RPMI8226 (cell line): ENCODE measurements around the gene ERCC1.

Experiments used
- DNase-seq: peaks from one replicate; pipeline ENCODE4 v3.0.0-alpha.2; 2015

ERCC1 gene

DNA sequence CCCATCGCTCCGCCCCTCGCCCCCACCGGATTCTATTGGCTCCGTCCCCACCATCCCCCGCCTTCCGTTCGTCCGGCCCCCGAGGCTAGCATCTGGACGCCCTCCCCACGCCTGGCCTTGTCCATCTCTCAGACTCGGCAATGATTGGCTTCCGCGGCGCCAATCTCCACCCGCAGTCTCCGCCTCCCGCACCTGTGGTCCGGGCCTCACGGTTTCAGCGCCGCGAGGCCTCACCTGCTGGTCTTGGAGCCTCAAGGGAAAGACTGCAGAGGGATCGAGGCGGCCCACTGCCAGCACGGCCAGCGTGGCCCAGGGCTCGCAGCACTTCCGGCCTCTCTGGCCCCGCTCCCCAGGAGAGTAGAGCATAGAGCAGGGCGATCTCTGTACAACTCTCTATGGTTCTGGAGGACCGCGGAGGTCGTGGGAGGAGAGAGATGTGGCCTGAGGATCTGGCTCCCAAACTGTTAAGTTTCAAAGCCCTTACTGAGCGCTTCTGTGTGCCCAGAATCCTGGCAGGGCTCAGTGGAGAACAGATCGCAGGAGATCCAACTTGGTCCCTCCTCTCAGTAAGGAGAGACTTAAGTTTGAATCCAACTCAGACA lies at the start of gene ERCC1:
ERCC1 (minus strand) TSS at position 329 of the 602 bp plus-strand sequence. CDS start 543 bp downstream, outside the sequence.
- peak; percentile 98 for DNase-seq

DNA sequence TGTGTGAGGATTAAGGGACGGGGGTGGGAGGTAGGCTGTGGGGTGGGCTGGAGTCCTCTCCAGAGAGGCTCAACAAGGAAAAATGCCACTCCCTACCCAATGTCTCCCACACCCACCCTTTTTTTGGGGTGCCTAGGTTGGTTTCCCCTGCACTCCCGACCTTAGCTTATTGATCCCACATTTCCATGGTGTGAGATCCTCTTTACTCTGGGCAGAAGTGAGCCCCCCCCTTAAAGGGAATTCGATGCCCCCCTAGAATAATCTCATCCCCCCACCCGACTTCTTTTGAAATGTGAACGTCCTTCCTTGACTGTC lies 49.6 kb upstream of the ERCC1 start:
- no peak for DNase-seq

DNA sequence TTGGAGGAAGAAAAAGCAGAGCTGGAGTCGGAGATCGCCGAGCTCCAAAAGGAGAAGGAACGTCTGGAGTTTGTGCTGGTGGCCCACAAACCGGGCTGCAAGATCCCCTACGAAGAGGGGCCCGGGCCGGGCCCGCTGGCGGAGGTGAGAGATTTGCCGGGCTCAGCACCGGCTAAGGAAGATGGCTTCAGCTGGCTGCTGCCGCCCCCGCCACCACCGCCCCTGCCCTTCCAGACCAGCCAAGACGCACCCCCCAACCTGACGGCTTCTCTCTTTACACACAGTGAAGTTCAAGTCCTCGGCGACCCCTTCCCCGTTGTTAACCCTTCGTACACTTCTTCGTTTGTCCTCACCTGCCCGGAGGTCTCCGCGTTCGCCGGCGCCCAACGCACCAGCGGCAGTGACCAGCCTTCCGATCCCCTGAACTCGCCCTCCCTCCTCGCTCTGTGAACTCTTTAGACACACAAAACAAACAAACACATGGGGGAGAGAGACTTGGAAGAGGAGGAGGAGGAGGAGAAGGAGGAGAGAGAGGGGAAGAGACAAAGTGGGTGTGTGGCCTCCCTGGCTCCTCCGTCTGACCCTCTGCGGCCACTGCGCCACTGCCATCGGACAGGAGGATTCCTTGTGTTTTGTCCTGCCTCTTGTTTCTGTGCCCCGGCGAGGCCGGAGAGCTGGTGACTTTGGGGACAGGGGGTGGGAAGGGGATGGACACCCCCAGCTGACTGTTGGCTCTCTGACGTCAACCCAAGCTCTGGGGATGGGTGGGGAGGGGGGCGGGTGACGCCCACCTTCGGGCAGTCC lies 49.0 kb upstream of the ERCC1 start:
- DNase-seq = no peak

DNA sequence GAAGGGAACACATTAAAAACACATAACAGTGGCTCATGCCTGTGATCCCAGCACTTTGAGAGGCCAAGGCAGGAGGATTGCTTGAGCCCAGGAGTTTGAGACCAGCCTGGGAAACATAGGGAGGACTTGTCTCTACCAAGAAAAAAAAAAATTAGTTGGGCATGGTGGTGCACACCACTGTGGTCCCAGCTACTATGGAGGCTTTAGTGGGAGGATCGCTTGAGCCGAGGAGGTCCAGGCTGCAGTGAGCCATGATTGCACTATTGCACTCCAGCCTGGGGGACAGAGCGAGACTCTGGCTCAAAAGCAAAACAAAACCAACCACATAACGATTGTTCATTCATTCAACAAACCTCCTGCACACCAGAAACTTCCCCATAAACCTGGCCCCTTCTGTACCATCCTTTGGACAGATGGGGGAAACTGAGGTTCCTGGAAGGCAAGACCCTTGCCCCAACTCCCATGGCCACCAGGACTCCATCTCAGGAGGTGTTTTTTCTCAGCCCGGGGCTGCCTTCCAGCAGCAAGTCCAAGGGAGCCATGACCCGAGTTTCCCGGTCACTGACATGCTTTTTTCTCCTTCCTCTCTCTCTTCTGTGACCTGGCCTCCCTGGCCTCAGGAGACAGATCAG lies 48.3 kb upstream of the ERCC1 start:
- DNase-seq = no peak

DNA sequence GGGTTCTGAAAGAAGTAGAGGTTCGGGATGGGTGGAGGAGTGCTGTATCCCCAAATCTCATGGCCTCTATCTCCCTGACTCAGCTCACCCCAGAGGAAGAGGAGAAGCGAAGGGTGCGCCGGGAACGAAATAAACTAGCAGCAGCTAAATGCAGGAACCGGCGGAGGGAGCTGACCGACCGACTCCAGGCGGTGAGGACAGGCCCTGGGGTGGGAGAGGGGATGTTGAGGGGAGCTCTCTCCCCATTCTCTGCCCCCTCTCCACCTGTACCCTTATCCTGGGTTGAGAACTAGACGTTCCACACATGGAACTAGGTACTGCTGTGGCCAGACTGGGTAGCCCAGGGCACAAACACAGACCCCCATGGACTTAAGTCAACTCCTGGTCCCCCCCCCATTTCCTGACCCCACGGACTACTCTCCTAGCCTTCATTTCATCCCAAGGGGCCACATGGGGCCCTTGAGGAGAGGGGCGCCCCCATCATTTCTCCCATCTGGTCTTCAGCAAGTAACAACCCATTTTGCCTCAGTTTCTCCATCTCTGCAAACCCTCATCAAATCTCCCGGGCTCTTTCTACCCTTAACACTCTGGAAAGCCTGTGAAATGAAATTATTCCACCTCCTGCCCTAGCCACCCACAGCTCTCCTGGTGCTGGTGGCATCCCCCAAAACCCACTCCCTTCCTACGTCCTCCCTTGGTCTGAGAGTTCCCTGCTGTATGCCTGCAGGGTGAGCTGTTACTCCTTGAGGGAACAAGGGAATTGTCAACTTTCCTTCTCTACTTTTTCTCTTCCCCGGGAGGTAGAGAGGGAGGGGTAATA lies 47.6 kb upstream of the ERCC1 start:
- DNase-seq = no peak

DNA sequence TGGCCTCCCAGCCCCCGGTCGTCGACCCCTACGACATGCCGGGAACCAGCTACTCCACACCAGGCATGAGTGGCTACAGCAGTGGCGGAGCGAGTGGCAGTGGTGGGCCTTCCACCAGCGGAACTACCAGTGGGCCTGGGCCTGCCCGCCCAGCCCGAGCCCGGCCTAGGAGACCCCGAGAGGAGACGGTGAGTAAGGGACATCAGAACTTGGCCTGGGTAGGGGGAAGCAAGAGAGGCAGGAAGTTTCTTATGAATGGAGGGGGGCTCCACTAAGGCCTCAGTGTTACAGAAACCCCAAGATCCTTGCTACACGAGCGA lies 47.0 kb upstream of the ERCC1 start:
- no peak for DNase-seq

DNA sequence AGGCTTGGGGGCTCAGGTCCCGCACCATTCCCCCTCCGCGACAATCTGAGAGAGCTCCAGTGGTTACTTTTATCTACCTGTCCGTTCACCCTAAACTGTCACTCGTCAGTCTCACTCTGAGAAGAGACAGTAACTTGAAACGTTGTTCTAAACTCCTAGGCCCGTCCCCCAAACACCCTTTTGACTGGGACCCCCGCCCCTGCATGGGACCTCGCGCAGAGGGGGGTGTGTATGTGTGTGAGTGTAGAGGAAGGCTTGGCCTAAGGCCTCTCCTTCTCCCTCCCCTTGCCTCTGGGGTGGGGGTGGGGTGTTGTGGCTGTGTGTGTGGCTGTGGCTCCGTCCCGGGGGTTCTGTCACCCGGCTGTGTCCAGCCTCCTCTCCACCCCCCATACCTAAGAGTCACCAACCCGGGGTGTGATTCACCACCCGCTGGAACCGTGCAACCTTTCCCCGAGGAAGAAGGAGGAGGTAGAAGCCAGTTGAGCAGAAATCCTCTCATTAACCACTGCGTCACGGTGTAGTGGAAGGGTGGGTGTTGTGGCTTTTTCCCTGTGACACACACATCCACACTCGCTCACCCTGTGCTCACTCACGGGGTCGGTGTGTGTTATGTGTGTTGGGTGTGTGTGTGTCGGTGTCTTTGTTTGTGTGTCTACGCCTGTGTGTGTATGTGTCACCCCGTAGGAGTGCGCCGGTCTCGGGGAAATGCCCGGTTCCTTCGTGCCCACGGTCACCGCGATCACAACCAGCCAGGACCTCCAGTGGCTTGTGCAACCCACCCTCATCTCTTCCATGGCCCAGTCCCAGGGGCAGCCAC lies 46.4 kb upstream of the ERCC1 start:
- no peak for DNase-seq

DNA sequence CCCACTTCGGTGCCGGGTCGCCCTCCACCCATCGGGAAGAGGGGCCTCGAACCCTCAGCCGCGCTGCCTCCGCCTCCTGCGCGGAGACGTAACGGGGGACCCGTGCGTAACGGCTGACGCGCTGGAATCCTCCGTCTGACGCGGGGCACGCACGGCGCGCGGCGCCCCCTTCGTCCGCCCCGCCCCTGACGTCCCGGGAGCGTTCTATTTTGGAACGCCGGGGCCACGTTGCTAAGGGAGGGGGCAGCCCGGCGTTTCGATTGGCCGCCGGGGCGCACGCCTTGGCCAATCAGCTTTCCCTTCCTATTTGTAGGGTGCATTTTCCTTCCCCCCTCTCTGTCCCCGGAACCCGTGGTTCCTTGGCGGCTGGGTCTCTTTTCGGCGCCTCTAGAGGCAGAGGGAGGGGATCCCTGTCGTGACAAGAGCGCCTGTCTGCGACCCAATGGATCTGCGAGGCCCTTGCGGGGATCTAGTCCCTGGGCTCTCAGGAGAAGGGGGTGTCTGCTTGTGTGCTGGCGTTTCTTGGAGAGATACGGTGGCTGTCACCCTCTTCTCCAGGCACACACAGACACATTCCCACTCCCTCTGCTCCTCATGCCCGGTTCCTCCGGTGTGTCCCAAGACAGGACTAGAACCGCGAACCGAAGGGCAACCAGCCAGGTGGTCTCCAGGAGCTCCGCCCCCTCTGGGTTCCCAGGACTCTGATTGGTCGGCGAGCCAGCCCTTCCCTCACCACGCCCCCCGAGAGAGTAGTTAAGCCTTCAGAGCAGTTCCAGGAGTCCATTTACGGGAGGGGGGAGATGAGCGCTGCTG lies 45.6 kb upstream of the ERCC1 start:
- DNase-seq = peak; percentile 94

DNA sequence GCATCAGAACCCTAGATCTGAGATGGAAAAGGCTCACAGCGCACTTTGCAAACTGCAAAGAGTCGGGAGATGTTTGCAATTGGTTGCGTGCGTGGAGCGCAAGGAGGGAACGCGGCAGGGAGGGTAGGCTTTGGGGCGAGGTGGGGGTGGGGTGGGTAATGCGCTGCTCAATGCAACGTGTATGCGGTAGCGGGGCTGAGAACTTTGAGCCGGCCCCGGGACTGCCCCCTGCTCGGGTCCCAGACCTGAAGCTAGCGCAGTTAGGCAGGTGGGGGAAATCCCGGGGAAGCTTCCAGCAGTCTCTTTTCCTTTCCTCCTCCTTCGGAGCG lies 45.0 kb upstream of the ERCC1 start:
- DNase-seq = peak; percentile 66

DNA sequence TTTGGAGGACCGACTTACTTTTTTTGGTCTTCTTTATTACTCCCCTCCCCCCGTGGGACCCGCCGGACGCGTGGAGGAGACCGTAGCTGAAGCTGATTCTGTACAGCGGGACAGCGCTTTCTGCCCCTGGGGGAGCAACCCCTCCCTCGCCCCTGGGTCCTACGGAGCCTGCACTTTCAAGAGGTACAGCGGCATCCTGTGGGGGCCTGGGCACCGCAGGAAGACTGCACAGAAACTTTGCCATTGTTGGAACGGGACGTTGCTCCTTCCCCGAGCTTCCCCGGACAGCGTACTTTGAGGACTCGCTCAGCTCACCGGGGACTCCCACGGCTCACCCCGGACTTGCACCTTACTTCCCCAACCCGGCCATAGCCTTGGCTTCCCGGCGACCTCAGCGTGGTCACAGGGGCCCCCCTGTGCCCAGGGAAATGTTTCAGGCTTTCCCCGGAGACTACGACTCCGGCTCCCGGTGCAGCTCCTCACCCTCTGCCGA lies 44.5 kb upstream of the ERCC1 start:
- peak; percentile 42 for DNase-seq

DNA sequence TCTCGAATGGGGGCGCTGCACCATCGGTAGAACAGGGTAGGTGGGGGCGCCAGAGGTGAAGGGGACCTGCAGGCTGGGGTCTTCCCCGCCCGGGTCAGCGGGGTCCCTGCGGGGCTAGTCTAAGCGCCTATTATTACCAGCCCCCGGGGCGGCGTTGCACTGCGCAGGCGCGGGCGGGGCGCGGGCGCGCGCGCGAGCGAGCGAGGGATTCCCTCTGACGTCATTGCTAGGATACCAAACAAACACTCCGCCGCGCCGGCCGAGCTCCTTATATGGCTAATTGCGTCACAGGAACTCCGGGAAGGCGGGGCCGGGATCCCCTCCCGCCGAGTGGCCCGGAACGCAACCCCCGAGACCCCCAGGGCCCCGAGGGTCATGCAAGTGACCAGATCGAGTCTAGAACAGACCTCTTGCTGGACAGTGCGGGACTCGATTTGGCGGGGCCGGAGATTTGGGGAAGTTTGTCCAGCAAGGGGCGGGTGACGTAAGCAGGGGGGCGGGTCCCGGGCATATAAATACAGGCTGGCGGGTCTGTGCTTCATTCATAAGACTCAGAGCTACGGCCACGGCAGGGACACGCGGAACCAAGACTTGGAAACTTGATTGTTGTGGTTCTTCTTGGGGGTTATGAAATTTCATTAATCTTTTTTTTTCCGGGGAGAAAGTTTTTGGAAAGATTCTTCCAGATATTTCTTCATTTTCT lies 43.9 kb upstream of the ERCC1 start, which contains the start of gene FOSB:
FOSB (plus strand) TSS at position 541 of the 703 bp plus-strand sequence. CDS start 591 bp downstream, outside the sequence.
- DNase-seq = peak; percentile 94

DNA sequence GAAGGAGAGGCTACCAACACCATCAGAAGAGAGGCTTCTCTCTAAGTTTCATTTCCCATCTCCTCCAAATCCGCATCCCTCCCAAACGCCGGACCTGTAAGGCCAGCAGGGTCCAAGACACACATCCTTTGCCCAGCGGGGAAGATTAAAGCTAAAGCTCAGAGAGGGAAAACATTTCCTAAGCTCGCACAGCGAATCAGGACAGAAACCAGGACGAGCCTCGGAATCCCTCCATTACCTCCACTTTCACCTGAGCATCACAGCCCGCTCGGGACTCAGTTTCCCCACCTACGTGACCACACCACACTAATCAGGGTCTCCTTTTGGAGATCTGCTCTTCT lies 43.4 kb upstream of the ERCC1 start:
- no peak for DNase-seq

DNA sequence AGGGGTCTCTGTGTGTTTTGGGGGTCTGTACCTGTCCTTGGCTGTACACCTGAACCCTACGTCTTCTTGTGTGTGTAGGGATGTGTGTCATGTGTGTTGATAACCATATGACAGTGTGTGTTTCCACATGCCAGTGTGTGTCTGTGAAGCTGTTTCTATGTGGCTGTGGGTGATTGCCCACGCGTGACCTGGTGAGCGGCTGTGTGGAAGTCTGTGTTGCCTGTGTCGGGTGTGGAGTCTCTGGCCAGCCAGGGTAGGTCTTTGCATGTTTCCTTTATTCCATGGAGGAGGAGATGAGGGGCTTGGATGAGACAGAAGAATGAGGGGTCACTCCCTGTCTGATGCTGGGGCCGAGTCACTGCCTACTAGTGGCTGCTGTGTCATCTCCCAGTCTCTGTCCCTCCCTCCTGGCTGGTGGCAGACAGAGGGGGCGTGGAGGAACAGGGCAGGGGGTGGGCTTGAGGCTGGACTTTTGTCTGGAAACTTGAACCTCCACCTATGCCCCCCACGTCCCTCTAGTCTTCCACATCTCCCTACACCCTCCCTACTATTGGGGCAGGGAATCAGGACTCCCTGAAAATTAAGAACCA lies 41.2 kb upstream of the ERCC1 start:
- no peak for DNase-seq

DNA sequence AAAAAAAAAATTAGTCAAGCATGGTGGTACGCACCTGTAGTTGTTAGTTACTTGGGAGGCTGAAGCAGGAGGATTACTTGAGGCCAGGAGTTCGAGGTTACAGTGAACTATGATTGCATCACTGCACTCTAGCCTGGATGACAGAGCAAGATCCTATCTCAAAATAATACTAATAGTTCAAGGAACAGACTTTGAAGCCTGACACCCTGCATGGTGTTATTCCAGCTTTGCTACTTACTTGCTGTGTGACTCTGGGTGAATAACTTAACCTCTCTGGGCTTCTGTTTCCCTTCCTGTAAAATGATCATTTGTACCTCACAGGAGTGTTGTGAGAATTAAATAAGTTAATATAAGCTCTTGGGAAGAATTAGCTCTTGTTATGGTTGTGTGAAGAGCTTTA lies 40.6 kb upstream of the ERCC1 start:
- DNase-seq = no peak

DNA sequence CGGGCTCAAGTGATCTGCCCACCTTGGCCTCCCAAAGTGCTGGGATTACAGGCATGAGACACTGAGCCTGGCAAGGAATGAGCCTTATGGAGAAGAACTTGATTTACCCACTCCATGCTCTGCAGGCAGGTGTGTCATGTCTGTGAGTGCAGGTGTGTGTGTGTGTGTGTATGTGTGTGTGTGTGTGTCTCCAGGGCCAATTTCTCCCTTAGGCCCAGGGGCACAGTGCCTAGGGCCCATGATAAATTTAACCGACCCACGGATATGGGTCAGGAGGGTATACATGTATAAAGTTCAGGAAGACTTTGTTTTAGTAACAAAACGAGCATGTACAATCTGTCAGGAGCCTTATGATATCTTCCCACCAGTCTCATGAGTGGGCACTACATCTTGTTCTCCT lies 39.5 kb upstream of the ERCC1 start:
- no peak for DNase-seq

DNA sequence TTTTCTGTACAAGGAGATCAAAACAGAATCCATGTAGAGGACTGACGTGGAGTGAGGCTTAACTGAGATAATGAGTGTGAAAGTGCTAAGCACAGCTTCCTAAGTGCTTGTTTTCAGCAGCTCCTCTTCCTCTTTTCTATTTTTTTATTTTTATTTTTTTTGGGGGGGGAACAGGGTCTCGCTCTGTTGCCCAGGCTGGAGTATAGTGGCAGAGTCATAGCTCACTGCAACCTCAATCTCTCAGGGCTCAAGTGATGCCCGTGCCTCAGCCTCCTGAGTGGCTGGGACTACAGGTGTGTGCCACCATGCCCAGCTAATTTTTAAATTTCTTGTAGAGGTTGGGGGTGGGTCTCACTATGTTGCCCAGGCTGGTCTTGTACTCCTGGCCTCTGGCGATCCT lies 38.5 kb upstream of the ERCC1 start:
- no peak for DNase-seq

DNA sequence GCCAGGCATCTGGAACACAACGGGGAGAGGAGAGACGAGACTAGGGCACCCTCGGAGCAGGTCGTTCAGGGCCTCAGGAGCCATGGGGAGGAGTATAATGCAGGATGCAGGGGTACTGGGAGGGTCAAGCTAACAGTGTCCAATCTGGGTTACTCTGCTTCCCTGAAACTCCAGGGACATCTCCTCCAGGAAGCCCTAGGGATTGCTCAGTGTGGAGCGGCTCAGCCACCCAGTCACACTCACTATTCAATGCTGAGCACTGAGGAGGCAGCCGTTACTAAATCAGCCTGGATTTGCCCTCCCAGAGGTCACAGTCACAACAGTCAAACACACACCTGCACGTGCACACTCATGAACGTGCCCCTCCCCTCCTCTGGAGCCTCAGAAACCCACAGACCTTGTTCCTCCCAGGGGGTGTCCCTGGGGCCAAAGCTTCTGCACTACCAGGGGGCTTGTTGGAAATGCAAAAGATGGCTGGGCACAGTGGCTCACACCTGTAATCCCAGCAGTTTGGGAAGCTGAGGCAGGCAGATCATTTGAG lies 37.2 kb upstream of the ERCC1 start:
- peak; percentile 29 for DNase-seq

DNA sequence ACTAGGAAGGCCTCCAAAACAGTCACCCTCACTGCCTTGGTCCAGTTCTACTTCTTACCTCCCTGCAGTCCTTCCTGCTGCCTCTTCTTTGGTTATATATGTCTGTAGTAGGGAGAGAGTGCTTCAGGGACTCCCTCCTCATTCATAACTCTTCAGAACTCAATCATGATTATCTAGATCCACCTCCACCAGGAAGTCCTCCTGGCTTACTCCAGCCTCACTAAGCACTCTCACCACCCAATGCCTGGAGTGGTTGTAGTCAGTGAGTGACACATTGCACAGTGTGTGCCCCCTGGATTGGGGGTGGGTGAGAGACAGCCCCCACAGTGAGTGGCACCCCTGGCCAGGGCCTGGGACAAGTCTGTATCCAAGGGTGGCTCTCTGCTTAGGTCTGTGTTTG lies 34.1 kb upstream of the ERCC1 start:
- DNase-seq = no peak

DNA sequence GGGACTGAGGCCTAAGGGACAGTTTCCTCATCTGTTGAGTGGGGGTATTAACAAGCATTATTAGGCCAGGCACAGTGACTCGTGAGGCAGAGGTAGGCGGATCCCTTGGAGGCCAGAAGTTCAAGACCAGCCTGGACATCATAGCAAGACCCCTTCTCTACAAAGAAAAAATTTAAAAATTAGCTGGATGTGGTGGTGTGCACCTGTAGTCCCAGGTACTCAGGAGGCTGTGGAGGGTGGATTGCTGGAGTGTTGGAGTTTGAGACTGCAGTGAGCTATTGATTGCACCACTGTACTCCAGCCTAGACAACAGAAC lies 32.7 kb upstream of the ERCC1 start:
- DNase-seq = no peak

DNA sequence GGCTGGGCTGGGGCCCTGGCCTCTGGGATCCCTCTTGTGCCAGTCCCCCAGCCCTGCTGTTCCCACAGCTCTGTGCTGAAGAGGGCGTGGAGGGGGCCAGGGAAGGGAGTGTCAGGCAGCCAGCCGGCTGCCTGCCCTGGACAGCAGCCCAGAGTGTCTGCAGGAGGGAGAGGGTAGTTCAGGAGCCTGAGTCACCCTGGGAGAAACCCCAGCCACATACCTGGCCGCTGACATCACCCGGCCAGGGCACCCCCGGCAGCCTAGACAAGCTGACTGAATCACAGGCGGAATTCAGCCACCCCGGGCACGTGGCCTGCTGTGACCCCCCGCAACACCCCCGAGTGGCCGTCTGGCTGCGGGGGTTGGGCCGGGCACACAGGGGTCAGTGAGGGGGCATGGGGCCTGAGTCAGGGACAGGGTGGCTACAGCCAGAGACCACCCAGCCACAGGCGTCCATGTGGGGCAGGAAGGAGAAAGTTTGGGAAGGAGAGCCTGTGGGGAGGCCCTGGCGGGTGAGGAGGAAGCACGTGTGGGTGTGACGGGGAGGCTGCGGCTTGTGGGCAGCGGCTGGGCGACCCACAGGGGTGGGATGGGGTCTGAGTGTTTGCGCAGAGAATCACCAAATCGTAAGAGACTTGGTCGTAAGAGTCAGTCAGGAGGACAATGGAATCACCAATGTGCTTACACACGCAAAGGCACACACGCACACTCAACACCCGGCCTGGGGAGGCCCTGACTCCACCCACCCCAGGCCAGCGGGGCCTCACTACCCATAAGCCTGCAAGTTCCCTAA lies 32.2 kb upstream of the ERCC1 start:
- DNase-seq = peak; percentile 89
